Fibroblast of upper back skin (primary cell): ENCODE measurements around the gene PYROXD2.

ENCODE experiments used
- DNase-seq: peaks from one replicate; pipeline ENCODE4 v3.0.0-alpha.2; 2013

The PYROXD2 gene

GRCh38 chr10:98414578-98414931 lies 427 bp downstream of the PYROXD2 start:
- no peak for DNase-seq

- no peak for DNase-seq
Measured at GRCh38 chr10:98411768-98412167, 3.2 kb downstream of the PYROXD2 start.

- DNase-seq = no peak
Measured at GRCh38 chr10:98411166-98411565, 3.8 kb downstream of the PYROXD2 start.

- DNase-seq = no peak
Measured at GRCh38 chr10:98410759-98411158, 4.2 kb downstream of the PYROXD2 start.

- no peak for DNase-seq
Measured at GRCh38 chr10:98410135-98410743, 4.7 kb downstream of the PYROXD2 start.

GRCh38 chr10:98408799-98409198 lies 6.2 kb downstream of the PYROXD2 start:
- DNase-seq = no peak

- no peak for DNase-seq
Measured at GRCh38 chr10:98407744-98408241, 7.2 kb downstream of the PYROXD2 start.

- no peak for DNase-seq
Measured at GRCh38 chr10:98407017-98407743, 7.8 kb downstream of the PYROXD2 start.

GRCh38 chr10:98405422-98405821 lies 9.6 kb downstream of the PYROXD2 start:
- peak; percentile 16 for DNase-seq

- DNase-seq = peak; percentile 63
Measured at GRCh38 chr10:98404571-98405359, 10.2 kb downstream of the PYROXD2 start.

- DNase-seq = peak; percentile 66
Measured at GRCh38 chr10:98403812-98404504, 11.0 kb downstream of the PYROXD2 start.

GRCh38 chr10:98402931-98403718 lies 11.9 kb downstream of the PYROXD2 start:
- no peak for DNase-seq

GRCh38 chr10:98402478-98402877 lies 12.5 kb downstream of the PYROXD2 start:
- DNase-seq = no peak

GRCh38 chr10:98400482-98400881 lies 14.5 kb downstream of the PYROXD2 start:
- peak; percentile 10 for DNase-seq

GRCh38 chr10:98399784-98400183 lies 15.2 kb downstream of the PYROXD2 start:
- no peak for DNase-seq

- no peak for DNase-seq
Measured at GRCh38 chr10:98397089-98397600, 17.8 kb downstream of the PYROXD2 start.

GRCh38 chr10:98396096-98397063 lies 18.6 kb downstream of the PYROXD2 start:
- no peak for DNase-seq

- DNase-seq = no peak
Measured at GRCh38 chr10:98394851-98395440, 20.0 kb downstream of the PYROXD2 start.

GRCh38 chr10:98391578-98391991 lies 23.4 kb downstream of the PYROXD2 start:
- peak; percentile 11 for DNase-seq

- DNase-seq = no peak
Measured at GRCh38 chr10:98391065-98391464, 23.9 kb downstream of the PYROXD2 start.
